Measurements from ENCODE around the gene PPIE.

PPIE gene

GRCh38 chr1:39738622-39739366, at the start of gene PPIE:
PPIE (plus strand) TSS chr1:39738882; CDS start chr1:39738901, 19 bp downstream.
- DNase-seq, result peak; percentile 99

GRCh38 chr1:39689214-39689613, 49.5 kb upstream of the PPIE start:
- DNase-seq, result no peak

DNA sequence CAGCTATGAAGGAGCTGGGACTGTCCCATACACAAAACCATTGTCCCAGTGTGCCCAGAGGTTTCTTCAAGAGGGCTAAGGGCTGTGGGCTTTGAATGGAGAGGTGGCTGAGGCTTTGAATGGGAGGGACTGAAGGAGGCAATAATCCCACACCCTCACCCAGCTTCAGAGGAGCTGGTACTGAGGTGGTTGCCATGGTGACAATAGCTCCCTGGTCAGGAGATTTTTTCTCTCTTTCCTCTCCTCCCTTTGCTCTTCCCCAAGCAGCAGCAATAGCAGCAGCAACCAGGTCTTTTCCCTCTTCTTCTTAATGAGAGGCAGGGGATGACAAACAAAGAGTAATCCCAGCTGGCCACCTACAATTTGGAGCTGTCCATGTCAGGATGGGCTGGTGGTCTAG, 49.0 kb upstream of the PPIE start:
- DNase-seq, result no peak

DNA sequence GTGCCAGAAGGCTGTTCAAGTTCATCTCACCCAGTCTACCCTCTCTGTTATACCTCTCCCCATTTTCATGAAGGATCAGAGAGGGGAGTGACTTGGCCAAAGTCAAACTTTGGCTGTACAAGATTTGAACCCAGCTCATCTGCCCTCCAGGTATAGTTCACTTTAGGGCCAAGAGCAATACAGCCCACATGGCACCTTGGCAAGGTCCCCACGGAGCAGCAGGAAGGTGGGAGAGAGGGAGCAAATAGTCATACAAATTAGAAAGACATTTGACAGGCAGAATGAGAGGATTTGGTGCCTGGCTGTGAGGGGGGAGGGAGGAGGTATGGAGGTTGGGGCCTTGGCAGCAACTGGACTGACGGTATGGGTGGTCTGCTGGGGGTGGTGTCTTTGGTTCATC, 48.5 kb upstream of the PPIE start:
- no peak for DNase-seq

DNA sequence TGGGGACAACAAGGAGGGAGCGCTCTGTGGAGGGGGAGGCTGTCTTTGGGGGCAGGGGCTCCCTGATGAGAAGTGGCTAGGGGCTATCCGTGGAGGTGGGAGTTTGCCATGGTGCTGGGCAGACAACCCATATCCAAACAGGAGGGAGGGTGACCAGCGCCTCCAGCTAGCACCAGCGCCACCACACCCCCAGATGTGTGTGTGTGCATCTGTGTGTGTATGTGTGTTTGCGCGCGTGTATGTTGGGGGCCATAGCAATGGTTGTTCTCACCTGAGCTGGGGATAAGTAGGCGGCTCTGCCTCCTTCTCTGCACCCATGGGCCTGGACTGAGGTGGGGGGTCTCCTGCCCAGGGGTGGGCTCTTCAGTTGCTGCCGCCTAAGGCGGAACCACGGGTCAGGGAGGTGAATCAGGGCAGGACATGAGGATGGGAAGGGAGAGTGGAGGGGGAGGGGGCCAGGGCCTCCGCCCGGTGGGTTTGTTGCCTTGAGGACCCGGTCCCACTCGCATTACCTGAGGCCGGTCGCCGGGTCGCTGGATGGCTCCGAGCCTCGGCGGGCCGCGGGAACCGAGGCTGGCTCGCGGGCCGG, 47.8 kb upstream of the PPIE start:
- DNase-seq, result no peak

DNA sequence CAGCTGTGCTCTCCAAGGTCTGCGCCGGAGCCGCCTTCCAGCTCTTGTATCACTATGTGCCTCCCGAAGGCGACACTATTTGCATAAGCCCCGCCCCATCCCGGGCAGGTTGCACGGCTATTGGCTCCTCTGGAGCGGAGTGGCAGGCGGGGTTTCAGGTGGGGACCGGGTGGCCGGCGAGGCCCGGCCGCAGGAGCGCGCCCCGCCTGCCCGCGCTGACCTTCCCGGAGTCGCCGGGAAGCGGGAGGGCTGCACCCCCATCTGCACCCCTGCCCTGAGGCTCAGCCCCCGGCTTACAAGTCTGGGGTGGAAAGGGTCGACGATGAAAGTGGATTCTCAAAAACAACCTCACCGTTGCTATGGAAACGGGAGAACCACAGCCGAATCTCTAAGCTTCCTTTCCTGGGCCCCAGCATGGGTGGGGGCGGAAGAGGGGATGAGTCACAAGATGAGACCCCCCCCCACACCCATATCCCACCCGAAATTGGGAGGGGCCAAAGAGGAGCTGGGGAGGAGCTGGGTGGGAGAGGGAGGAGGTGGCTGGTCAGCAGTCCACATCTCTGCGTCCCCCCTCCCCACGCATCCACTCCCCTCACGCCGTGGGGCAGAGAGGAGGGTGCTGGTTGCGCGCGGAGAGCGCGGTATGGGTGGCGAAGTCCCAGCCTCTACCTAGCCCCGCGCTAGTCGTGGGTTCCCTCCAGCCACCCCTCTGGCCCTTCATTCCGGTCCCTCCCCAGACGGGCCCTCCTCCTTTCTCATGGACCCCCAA, 47.1 kb upstream of the PPIE start, which contains the start of gene HPCAL4:
Gene HPCAL4, minus strand, starts transcription at position 51 of the 769 bp plus-strand sequence. CDS start 6,830 bp downstream, outside the sequence.
- DNase-seq, result peak; percentile 91

DNA sequence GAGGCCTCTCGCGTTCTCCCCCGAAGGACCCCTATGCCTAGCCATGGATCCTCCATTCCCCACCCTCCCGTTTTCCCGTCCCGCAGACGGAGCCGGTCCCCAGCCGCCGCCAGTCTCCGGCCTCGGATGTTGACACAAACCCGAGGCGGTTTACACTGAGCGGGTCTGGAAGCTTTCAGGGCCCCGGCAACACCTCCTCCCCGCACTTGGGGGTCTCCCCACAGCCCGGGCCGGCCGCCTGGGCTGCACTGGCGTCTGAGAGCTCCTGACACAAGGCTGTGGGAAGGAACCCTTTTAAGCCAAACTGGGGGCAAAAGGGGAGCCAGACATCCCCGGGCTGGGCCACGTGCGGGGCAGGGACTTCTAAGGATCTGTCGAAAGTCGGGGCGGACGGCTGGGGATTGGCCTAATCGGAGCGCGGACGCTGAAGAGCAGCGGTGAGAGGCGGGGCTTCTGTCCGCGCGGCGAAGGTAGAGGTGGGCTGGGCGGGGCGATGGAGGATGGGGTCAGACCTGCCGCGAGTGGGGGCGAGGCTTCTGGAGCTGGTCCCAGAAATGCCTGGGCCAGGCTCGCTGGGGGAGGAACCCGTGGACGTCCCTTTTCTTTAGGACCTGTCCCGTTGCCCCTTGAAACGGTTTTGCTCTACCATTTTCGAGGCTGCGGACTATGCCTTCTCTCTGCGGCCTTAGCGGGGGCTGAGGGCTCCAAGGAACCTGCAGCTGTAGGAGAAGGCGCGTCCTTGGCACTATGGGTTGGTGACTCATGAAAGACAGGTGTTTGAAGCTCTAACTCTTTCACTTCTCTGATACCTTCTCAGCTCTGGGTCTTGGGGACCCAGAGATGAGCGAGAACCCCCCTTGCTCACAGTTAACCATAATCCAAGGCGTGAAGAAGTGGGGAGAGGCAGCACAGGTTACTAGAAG, 46.3 kb upstream of the PPIE start:
- peak; percentile 14 for DNase-seq

GRCh38 chr1:39694026-39694425, 44.7 kb upstream of the PPIE start:
- DNase-seq, result peak; percentile 28

DNA sequence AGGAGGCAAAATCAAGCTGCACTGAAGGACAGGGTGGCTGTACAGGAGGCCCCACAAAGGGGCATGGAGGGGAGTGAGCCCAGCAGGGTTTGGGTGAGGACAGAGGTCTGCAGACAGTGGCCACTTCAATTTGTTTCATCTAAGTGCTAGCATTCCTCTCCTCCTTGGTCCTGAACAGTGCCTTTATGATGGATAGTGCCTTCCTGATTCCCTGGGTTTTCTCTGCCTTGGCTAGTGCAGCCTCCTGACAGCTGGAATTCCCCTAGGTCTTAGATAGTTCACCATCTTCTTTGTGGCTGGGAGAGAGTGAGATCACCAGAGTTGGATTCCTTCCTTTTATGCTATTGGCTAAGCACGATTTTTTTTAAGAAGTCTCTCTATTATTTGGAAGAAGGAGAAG, 43.7 kb upstream of the PPIE start:
- no peak for DNase-seq

DNA sequence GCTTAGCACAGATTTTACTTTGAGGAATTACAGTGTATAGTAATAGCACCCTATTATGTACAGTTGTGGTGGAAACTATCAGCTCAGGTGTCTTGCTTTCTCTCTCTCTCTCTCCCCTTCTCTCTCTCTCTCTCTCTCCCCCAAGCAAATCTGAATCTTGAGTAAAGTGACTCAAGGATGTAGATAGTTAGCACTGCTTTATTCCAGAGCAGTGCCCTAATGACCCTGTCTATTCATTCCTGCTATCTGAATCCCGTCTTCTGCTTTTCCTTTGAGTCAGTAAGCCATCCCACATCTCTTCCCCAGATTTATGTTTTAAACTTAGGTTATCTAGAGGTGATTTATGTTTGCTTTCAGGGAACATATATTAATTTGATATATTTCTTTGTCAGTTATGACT, 42.2 kb upstream of the PPIE start:
- no peak for DNase-seq

DNA sequence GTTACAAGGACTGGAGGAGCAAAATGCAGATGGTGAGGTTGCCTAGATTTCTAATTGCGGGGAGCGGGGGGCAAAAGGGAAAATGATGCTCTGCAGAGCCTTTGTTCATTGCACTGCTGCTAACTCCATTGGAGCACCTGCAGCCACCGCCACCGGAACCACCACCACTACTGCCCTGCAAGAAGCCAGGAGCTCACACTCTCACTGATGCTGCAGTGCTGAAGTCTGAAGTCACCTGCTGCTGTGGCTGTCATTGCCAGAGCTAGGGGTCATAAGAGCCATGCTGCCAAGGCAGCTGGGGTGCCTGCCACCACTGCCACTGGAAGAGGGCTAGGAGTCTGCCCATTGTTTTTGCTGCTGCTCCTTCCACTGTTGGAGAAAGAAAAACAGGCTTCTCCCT, 40.1 kb upstream of the PPIE start:
- no peak for DNase-seq

GRCh38 chr1:39699419-39699818, 39.3 kb upstream of the PPIE start:
- no peak for DNase-seq

DNA sequence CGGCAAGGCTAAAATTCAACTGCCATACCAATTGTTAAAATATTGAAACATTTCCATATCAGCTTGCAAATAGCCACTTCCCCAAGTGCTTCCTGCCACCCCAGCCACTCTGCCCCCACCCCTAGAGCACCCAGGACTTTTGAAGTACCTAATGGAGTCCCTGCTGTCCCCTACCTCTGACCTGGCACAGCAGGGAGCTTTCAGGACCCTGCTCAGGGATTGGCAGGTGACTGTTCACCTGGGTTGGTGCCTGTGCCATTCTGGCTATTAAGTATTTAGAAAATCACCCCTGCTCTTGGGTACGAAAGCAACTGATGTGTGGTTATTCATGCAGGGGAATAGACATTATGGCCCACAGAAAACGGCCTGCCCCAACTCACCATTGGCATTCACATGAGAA, 38.3 kb upstream of the PPIE start:
- DNase-seq, result no peak

GRCh38 chr1:39701049-39701439, 37.6 kb upstream of the PPIE start:
- DNase-seq, result no peak

- DNase-seq, result no peak
Observed at GRCh38 chr1:39704757-39705156, 33.9 kb upstream of the PPIE start.

DNA sequence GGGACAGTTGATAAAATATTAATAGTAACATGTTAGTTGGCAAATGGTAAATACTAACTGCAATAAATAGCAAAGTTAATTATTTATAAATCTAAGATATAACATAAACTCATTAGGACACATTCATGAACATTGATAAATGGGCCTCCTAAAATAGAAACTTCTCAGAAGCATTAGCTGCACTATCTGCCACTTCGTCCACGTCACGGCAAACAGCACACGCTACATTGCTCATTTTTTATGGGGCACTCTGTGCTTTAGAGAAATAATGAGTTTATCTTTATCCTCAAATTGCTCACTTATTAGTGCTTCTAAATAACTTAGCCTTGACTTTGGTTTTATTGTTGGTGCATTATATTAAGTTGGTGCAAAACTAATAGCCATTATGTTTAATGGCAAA, 31.2 kb upstream of the PPIE start:
- DNase-seq, result no peak

DNA sequence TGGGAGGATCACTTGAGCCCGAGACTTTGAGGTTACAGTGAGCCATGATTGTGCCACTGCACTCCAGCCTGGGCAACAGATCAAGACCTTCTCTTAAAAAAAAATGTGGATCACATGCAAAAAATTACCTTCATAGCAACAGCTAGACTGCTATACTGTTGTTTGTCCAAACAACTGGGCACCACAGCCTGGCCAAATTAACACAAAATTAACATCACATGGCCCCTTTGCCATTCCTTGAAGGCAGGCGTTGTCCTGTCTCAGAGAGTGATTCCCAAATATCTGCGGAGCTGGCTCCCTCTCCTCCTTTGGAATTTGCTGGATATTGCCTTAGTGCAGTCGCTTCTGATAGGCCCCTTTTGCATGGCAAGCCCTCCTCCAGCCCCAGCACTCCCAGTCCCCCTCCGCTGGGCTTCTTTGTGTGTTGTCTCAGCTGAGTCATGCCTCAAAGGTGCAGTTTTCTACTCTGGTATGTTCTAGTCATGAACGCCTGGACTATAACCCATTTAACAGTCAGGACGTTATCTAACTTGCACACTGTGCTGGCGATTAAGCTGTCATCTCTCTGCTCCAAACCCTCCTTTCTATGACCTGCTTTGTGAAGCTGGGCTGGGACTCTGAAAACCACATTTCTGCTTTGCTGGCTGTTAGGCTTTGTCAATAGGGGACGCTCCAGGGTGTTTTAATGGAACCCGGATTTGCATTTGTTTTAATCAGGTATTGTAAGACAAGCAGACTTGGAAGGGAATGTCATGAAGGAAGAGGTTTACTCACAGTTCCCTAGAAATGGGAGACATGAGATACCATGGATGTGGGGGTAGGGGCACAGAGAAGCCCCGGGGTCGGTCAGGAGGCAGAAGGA, 27.3 kb upstream of the PPIE start:
- no peak for DNase-seq

DNA sequence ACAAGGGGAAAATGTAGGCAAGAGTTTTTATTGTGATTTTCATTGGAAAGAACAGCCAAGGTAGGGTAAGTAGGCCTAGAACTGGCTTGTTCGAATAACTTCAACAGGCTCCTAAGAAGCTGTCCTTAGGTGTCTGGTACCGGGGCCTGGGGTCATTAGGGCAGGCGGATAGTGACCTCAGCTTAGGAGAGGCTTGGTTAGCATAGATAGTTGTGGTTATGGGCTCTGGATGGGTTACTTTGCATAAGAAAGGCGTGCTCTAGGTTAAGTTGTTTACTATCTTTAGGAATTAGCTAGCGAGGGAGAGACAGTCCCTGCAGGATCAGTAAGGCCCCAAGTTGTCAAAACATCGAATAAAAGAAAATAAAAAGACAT, 26.7 kb upstream of the PPIE start:
- DNase-seq, result no peak

GRCh38 chr1:39713557-39713956, 25.1 kb upstream of the PPIE start:
- DNase-seq, result no peak

- no peak for DNase-seq
Observed at GRCh38 chr1:39717809-39718208, 20.9 kb upstream of the PPIE start.

GRCh38 chr1:39720094-39720999, 18.3 kb upstream of the PPIE start:
- DNase-seq, result no peak

All from activated CD4-positive, alpha-beta T cell treated with anti-CD3 and anti-CD28 coated beads for 48 hours (primary cell).